DND-41 (cell line): ENCODE results near the gene CYB561A3.

Experiments
- ATAC-seq: fragments of 200-7000 bp; cut with Tn5 transposase; 3 replicates; pipeline ENCODE4 v1.9.1; 2021; ENCODE audit warnings: low read depth; ENCODE audit not compliant: insufficient read depth
- DNase-seq: peaks from one replicate; pipeline ENCODE4 v3.0.0-alpha.2; 2020
- H2AFZ ChIP-seq: 2 replicates; pipeline ENCODE4 v1.6.0; 2012; ENCODE audit warnings: low read depth, low read length
- H3K27ac ChIP-seq: 2 replicates; pipeline ENCODE4 v1.5.1; 2012; ENCODE audit warnings: low read length, inconsistent platforms
- H3K27me3 ChIP-seq: fragments of 200-600 bp; sonication (generic); 2 replicates; pipeline ENCODE4 v1.6.0; 2012; ENCODE audit warnings: low read length, mild to moderate bottlenecking, inconsistent platforms; ENCODE audit not compliant: insufficient read depth, poor library complexity
- H3K36me3 ChIP-seq: 2 replicates; pipeline ENCODE4 v1.5.1; 2012; ENCODE audit warnings: low read length, inconsistent platforms; ENCODE audit not compliant: insufficient read depth
- H3K4me1 ChIP-seq: 2 replicates; pipeline ENCODE4 v1.5.1; 2012; ENCODE audit warnings: mild to moderate bottlenecking, low read length; ENCODE audit not compliant: insufficient read depth
- H3K4me2 ChIP-seq: 2 replicates; pipeline ENCODE4 v1.6.0; 2012; ENCODE audit warnings: mild to moderate bottlenecking, moderate library complexity, low read length, inconsistent platforms; ENCODE audit not compliant: insufficient read depth
- H3K4me3 ChIP-seq, 2 experiments: fragments of 200-600 bp in 1 of 2; shearing (Covaris generic) in 1 of 2; 2 replicates each; pipeline ENCODE4 v1.5.1; 2012 to 2016; ENCODE audit warnings: inconsistent platforms in 2 of 2, low read length in 2 of 2, mild to moderate bottlenecking in 2 of 2, low read depth in 1 of 2, moderate library complexity in 1 of 2
- H3K79me2 ChIP-seq: 2 replicates; pipeline ENCODE4 v1.6.0; 2012; ENCODE audit warnings: low read length, inconsistent platforms; ENCODE audit not compliant: insufficient read depth
- H3K9ac ChIP-seq: 2 replicates; pipeline ENCODE4 v1.6.0; 2012; ENCODE audit warnings: low read depth, mild to moderate bottlenecking, inconsistent platforms, low read length, moderate library complexity
- H3K9me3 ChIP-seq: 2 replicates; pipeline ENCODE4 v1.5.1; 2012; ENCODE audit warnings: low read length, moderate library complexity, mild to moderate bottlenecking, inconsistent platforms; ENCODE audit not compliant: insufficient read depth, severe bottlenecking
- H4K20me1 ChIP-seq: 2 replicates; pipeline ENCODE4 v1.6.0; 2012; ENCODE audit warnings: low read length; ENCODE audit not compliant: insufficient read depth
- EZH2 ChIP-seq: IDR thresholded peaks from 3 replicates; pipeline ENCODE4 v1.6.1; 2012; ENCODE audit warnings: borderline replicate concordance, low read depth, mild to moderate bottlenecking, moderate library complexity, low read length, inconsistent platforms; ENCODE audit not compliant: severe bottlenecking
- TF ChIP-seq, protein P1 (sequence below): IDR thresholded peaks from 2 replicates; pipeline ENCODE4 v1.5.1; 2012; ENCODE audit warnings: borderline replicate concordance, low read length, moderate library complexity, mild to moderate bottlenecking; ENCODE audit not compliant: poor library complexity, severe bottlenecking; ENCODE audit errors: extremely low read depth

Gene CYB561A3

DNA sequence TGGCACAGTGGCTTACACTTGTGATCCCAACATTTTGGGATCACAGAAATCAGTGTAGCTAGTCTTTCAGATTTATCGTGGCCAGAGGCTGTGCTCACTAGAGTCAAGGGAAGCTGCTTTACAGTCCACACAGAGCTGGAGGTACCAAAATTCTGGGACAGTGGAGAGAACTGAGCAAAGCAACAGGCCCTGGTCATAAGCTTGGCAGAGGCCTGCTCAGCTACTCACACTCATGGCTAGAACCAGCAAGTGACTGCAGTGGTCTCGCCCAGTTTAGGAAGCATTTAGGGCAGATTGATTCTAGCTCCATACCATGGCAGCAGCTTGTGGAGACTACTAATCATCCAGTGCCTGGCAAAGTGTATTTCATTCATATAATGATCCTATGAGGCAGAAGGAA lies 39.5 kb upstream of the CYB561A3 start:
- Histone ChIP-seq H3K27me3 (no peaks in the 10 kb centered on the region), H4K20me1 (peaks cover 20% of the 10 kb centered on the region), H3K4me3 (no peak overlapping the region), H2AFZ (no peak overlapping the region), H3K79me2 (no peaks in the 10 kb centered on the region), H3K4me2 (no peak overlapping the region), H3K9ac (no peak overlapping the region), H3K4me1 (no peaks in the 10 kb centered on the region), H3K9me3 (no peaks in the 10 kb centered on the region), H3K36me3 (peaks cover 39% of the 10 kb centered on the region), H3K27ac (no peak overlapping the region)
- DNase-seq = no peak
- TF ChIP-seq, protein P1, sequence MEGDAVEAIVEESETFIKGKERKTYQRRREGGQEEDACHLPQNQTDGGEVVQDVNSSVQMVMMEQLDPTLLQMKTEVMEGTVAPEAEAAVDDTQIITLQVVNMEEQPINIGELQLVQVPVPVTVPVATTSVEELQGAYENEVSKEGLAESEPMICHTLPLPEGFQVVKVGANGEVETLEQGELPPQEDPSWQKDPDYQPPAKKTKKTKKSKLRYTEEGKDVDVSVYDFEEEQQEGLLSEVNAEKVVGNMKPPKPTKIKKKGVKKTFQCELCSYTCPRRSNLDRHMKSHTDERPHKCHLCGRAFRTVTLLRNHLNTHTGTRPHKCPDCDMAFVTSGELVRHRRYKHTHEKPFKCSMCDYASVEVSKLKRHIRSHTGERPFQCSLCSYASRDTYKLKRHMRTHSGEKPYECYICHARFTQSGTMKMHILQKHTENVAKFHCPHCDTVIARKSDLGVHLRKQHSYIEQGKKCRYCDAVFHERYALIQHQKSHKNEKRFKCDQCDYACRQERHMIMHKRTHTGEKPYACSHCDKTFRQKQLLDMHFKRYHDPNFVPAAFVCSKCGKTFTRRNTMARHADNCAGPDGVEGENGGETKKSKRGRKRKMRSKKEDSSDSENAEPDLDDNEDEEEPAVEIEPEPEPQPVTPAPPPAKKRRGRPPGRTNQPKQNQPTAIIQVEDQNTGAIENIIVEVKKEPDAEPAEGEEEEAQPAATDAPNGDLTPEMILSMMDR = no peak
- no peak for TF ChIP-seq EZH2
- ATAC-seq = peak; percentile 40; the same call in 2 of the 3 replicates

DNA sequence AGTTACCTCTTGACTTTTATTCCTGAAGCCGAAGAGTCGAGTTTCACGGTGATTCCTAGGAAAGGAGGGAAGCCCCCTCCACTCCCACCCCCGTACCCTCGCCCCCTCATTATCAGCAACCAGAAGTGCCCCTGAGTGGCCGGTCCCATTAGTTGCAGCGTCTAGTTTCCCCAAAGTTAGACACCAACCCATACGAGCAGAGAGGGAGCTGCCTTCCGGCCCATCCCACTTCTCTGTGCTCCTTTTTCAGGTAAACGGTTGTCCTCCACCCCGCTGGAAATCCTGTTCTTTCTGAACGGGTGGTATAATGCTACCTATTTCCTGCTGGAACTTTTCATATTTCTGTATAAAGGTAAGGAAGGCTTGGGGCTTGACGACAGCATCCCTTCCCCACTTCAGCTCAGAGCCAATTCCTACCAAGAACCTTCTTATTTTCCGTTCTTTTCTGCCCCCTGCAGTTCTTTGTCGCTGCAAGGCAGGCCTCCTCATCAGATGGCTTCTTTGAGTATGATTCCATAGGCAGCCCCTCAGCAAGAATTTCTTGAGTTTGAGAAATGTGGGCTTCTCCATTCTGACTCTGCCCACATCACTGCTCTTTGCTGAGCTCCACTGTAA lies 31.4 kb upstream of the CYB561A3 start:
- H3K36me3 ChIP-seq = no peaks in the 10 kb centered on the region
- no peak overlapping the region for H3K9ac ChIP-seq
- DNase-seq = no peak
- no peak overlapping the region for H2AFZ ChIP-seq
- H3K4me1 ChIP-seq = no peaks in the 10 kb centered on the region
- H3K9me3 ChIP-seq = no peaks in the 10 kb centered on the region
- no peaks in the 10 kb centered on the region for H3K79me2 ChIP-seq
- no peak for ATAC-seq
- H3K27ac ChIP-seq = no peak overlapping the region
- H3K4me3 ChIP-seq = no peak overlapping the region
- no peak overlapping the region for H3K4me2 ChIP-seq
- H4K20me1 ChIP-seq = no peaks in the 10 kb centered on the region
- H3K27me3 ChIP-seq = peaks cover 3% of the 10 kb centered on the region
- TF ChIP-seq, protein P1 = no peak
- TF ChIP-seq EZH2 = no peak

DNA sequence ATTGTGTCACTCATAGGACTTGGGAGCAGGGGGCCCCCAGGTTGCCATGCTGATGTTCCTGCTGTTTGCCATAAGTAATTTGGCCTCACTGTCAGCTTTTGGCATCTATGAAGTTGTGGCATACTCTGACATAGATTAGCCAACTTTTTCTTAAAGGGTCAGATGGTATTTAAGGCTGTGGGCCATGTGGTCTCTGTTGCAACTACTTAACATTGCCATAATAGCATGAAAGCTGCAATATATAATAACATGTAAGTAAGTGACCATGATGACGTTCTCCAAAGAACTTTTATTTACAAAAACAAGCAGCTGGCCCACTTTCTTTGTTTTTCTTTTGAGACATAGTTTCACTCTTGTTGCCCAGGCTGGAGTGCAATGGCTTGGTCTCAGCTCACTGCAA lies 28.5 kb upstream of the CYB561A3 start:
- Histone ChIP-seq H2AFZ (no peak overlapping the region), H3K27ac (no peak overlapping the region), H3K9me3 (no peaks in the 10 kb centered on the region), H3K9ac (no peak overlapping the region), H3K36me3 (no peaks in the 10 kb centered on the region), H3K27me3 (peaks cover 3% of the 10 kb centered on the region), H3K4me1 (no peaks in the 10 kb centered on the region), H4K20me1 (no peaks in the 10 kb centered on the region), H3K79me2 (no peaks in the 10 kb centered on the region), H3K4me2 (no peak overlapping the region), H3K4me3 (no peak overlapping the region)
- ATAC-seq (no peak), DNase-seq (no peak)
- TF ChIP-seq EZH2 = no peak
- TF ChIP-seq, protein P1 = no peak
